Lower leg skin (tissue), 3 donors: Measurements from ENCODE around the gene VIT.

Experiments used
- CTCF ChIP-seq, 3 donors: fragments of 450-650 bp; IDR thresholded peaks; one replicate each; pipeline ENCODE4 v1.5.1; 2016; ENCODE audit warnings: antibody characterized with exemption in 3 of 3, mild to moderate bottlenecking in 3 of 3, moderate library complexity in 2 of 3
- POLR2A ChIP-seq, 2 donors: fragments of 450-650 bp; IDR thresholded peaks; one replicate each; pipeline ENCODE4 v1.6.1; 2016 to 2017; ENCODE audit warnings: antibody characterized with exemption in 2 of 2, mild to moderate bottlenecking in 1 of 2, moderate library complexity in 1 of 2

DNA sequence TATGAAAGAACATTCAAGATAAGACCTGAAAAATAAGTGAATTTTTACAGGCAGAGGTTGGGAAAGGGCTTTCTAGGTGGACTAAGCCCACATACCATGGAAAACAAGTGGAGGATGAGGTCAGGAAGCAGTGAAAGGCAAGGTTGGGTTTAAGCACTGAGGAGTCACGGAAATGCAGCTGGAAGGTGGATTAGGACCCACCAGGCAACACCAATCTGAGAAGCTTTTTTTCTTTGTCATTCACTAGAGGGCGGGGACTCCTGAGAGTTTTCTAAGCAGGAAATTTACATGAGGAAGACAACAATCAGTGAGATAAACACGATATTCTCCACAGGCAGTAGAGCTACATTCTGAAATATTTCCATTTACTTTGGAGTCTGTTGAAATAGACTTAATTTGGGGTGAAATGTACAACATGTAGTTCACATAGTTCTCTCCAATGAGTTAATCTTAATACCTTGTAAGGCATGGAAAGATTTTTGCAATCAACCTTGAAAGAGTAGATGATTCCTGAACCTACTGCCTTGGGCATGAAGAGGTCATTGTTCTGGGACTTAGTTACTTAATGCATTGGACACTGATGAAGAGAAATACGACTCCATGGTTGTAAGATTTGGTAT lies 40.7 kb downstream of the VIT start:
- no peak for TF ChIP-seq CTCF (IDR thresholded peaks at IDR 0.05)
- no peak for TF ChIP-seq POLR2A (IDR thresholded peaks at IDR 0.05)
